GM18873 (cell line): ENCODE measurements around the gene PAX2.

Experiments used
- ATAC-seq: cut with Tn5 transposase; IDR thresholded peaks from one replicate; pipeline ENCODE4 v1.9.1; 2021; ENCODE audit warnings: mild to moderate bottlenecking, moderate library complexity, moderate number of reproducible peaks; ENCODE audit not compliant: unreplicated experiment, low FRiP score

PAX2 gene

DNA sequence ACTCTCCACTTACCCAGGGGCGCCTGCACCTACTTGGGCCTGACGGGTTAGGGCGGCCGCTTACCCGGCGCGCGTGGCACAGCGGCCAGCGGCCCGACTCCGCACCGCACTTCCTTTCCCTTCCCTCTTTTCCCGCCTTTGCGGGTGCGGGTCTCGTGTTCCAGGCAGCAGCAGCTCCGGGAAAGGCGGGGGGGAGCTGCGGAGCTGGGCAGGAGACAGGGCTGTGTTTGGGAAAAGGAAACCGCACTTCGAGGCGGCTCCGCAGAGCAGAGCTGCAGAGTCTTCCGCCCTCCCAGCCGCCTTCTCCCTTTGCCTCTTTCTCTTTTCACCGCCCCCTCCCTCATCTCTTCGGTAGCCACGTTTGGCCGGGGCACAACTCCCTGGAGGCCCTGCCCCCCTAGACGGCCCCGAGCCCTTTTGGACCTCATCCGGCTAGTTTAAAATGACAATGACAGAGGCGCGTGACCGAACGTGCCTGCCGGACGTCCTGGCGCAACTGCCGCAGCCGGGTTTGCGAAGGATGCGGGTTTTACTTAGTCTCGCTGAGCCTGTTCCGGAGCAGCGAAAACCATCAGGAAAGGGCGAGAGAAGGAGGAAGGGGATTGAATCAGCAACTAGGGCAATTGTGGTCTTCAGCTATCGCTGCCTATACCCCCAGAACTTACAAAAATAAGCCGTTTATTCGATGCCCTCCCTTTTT lies 7.9 kb upstream of the PAX2 start:
- no peak for ATAC-seq

DNA sequence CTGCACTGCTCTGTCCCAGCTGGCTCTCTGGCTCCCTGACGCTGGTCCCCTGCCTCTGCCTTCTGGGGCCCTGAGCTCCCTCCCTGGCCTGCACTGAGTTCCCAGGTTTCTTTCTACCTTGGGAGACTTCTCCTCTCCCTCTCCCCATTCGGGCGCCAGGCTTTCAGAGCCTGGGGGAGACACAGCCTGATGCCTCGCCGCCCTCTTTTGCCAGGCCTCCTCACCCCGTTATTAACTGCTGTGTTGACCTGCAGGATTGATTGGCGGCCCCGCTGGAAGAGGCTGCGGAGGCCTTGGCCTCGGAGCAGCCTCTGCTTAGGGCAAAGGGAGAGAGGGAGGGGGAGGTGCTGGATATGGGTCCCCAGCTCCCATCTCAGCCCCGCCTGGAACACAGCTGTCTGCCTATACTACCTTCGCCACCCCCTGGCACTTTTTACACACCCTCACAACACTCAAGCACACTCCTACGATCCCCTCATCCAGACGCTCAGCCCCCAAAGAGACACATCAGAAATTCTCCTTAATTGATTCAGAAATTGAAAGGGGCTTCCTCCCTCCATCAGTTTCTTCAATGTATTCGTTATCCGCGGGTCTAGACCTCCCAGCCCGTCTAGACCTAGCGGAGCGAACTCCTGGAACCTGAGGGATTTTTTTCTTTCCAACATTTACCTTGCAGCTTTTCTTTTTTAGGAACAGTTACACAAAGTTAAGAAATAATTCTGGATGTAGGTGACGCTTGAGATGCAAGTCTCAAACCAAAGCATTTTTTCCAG lies 7.1 kb upstream of the PAX2 start:
- no peak for ATAC-seq

DNA sequence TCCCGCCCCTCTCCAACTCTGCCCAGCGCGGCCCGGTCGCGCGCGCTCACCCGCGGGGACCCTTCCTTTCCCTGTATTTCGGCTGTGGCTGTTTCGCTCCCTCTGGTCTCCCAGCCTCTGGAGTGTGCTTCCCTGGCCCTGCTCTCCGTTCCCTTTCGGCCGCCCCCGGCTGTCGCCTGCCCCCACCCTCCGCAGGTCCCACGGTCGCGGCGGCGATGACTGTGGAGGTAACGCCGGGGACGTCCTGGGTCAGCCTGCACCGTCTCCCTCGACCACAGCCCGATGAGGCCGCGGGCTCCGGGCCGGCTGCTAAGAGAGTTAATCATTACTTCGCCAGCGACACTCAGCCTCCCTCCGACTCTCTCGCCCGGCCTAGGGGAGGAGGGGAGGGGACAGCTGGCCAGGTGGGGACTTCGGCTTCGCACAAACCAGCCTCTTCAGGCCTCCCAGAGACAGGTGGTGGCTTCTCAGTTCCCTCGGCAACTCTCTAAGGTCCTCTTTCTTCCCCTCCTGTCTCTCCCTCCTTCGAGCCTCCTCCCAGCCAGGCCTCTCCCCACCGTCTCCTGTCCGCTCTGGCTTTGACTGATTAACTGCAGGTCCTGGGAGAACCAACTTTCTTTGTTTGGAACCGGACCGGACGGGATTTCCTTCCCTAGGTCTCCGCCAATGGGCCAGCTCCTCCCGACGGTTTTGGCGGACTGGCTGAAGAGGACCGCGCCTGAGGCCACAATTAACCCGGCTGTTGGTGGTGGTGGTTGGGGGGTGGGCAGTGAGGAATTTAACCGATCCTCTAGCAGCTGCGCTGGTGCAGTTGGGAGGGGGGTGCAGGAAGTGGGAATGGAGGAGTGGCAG lies 5.6 kb upstream of the PAX2 start:
- ATAC-seq, result no peak

DNA sequence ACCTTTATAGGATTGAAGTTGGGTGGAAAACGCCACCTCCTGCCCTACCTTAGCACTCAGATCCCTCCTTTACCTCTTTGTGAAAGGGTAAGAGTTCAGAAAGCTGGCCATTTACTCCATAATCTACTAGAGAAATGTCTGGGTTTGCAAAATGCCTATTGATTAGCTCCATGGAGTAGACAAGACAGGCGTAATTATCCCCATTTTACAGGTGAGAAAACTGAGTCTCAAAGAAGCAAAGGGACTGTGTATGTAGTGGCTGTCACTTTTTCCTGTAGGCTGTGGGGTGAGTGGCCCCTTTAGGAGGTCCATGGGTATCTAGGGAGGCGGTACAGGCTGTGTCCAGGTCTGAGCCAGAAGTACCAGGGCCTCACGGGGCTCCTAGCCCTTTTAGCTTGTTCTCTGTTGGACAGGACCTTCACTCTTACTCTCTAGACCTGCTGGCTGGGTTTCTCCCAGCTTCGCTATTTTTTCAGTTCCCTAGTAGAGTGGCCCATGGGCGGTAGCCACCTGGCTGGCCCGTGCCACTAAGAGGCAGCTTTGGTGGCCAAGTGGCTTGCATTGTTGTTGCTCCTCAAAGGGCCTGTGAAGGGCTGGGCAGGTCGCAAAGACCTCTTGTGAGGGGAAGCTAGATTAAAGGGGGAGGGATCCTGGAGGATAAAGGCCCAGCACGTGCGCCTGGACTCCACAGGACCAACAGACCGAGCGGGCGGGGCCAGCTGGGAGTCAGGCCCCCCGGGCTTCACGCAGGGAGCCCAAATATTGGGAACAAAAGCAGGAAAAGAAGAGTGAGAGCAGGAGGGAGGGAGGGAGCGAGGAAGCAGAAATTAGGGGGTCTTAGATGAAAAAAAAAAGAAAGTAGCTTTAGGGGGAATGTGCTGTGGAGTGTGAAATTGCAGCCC lies 4.7 kb upstream of the PAX2 start:
- ATAC-seq, result no peak

DNA sequence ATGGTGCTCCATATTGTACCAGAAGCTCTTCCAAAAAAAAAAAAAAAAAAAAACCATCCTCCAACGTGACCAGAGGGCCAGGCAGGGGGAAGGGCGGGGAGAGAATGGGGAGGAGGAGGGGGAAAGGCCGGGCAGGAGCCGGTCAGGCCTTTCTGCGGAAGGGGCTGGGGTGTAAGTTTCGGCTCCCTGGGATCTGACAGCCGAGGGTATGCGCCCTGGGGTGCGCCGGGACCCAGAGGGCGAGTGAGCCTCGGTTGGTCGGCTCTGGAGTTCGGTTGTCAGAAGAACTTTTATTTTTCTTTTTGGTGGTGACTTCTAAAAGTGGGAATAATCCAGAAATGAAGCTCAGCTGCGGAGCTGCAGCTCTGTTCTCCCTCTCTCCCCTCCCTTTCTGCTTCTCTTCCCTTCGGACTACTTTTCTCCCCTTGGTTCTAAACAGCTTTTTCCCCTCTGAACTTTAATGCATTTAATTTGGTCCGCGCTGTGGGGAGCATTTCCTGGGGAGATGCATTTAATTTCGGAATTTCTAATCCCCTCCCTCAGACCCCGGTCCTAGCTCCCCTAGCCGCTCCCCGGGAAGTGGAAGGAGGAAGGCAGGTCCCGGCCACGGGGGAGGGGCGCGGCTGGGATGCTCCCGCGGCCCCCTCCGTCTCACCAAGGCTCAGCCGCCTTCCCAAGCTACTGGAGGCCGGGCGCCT lies 3.9 kb upstream of the PAX2 start:
- no peak for ATAC-seq

DNA sequence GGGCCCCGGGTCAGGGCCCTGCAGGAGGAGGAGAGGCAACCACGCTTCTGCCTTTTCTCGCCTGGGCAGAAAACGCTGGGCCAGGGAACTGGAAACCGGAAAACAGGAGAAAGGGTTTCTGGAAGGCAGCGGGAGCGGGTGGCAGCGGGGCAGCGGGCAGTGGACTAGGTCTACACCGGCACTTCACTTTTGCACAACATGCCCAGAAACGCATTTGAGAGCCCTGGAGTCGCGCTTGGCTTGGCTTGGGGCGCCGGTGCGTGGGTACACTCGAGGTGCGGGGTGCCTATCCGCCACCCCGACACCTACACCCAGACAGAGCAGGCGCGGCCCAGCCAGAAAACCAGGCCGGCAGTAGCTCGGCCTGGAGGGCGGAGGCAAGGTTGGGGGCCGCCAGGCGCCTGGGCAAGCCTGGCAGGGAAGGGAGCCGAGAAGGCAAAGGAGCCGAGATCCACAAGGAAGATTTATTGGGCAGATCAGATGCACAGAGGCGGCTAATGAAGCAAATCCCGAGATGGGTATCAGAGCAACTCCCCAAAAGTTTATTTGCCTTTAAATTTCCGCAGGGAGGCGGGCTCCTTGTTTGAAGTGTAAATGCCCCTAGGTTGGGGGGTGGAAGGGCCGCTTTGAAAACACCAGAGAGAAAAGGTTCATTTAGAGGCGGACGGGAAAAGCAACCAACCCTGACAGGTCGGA lies 3.2 kb upstream of the PAX2 start:
- no peak for ATAC-seq

DNA sequence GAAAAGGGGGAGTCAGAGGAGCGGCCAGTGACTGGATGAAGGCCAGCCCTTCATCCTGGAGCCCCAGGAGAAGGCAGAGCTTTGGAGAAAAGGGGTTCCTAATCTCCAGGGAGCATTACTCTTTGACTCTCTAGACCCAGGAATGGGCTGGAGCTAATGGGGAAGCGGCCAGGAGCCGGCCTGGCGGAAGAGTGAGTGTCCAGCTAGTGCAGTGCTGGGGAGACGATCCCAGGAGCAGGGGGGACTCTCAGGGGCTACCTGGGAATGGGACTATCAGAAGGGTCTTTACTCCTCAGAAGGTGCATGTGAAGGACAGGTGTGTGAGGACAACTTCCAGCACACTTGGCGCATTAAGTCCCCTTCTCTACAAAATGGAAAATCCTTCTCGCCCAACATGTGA lies 2.4 kb upstream of the PAX2 start:
- ATAC-seq, result no peak

DNA sequence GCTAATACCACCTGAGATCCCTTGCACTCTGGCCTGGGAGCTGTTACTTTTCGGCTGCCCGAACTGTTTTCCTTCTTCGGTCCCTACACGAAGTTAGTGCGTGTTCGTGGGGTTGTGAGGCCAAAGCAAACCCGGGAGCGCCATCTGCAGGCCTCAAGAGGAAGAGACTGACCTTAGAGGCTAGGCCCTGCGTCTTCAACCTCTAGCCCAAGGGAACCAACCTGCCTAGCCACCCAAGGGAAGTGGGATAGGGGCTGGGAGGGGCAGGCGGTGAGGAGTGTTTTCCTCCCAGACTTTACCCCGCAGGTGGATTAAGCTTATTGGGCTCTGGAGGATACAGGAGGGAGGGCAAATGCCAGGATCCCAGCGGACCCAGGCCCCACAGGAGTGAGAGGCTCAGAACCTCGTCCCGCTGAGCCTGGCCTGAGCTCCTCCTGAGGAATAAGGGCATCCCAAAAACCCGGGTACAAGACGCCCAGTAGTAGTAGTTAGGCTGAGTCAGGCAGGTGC lies 1.7 kb upstream of the PAX2 start:
- no peak for ATAC-seq

DNA sequence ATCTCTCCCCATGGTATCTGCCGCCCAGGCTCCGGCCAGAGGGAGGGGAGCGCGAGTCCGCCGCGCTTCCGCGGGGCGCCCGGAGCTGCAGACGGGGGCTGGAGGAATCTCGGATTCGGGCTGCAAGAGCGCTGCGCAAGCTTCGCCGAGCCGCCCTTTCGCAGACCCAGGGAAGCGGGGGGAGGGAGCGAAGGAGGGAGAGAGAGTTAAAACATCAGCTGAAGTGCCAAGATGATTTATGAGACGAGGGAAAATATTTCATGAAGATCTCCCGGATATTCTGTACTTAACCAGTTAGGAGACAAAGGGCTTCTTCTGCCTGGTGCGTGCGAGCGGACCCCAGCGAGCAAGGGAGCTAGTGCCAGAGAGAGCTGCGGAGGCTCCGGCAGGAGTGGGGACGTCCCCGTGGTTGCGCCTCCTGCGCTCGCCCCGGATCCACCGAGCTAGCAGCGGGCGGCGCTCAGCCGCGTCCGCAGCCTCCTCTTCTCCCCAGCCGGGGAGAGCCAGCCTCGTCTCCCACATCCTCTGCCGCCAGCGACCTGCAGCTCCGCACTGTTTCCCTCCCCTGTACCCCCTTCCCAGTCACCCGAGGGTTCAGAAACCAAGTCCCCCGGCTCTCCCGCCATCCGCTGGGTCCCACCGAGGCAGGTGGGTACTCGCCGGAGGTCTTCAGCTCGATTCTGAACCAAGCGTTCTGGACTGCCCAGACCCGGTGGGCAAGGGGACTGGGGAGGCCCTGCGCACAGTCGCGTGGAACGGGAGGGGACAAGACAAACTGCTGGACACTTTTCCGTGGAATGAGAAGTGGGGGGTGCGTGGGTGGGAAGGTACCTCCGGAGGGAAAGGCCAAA lies 1.0 kb upstream of the PAX2 start:
- ATAC-seq, result no peak

DNA sequence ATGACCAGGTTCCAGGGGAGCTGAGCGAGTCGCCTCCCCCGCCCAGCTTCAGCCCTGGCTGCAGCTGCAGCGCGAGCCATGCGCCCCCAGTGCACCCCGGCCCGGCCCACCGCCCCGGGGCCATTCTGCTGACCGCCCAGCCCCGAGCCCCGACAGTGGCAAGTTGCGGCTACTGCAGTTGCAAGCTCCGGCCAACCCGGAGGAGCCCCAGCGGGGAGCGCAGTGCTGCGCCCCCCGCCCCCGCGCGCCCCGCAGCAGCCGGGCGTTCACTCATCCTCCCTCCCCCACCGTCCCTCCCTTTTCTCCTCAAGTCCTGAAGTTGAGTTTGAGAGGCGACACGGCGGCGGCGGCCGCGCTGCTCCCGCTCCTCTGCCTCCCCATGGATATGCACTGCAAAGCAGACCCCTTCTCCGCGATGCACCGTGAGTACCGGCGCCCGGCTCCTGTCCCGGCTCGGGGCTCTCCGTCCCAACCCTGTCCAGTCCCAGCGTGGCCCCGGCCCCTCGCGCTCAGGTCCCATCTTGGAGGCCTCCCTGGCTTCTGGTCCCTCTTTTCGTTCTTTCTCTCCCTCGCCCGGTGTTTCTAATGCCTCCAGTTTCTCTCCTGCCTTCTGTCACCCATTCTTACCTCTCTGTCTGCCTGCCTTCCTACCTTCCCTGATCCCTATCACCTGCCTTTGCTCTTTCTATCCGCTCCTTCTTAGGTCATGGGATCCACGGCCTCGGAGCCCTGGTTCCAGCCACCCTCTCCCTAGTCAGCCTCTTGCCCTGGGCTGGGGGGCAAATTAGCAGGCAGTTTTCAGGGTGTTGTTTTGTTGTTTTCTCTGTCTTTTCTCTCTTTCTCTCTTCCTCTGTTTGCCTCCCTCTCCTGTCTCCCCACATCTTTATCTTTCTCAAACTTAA lies 751 bp downstream of the PAX2 start:
- ATAC-seq, result no peak

DNA sequence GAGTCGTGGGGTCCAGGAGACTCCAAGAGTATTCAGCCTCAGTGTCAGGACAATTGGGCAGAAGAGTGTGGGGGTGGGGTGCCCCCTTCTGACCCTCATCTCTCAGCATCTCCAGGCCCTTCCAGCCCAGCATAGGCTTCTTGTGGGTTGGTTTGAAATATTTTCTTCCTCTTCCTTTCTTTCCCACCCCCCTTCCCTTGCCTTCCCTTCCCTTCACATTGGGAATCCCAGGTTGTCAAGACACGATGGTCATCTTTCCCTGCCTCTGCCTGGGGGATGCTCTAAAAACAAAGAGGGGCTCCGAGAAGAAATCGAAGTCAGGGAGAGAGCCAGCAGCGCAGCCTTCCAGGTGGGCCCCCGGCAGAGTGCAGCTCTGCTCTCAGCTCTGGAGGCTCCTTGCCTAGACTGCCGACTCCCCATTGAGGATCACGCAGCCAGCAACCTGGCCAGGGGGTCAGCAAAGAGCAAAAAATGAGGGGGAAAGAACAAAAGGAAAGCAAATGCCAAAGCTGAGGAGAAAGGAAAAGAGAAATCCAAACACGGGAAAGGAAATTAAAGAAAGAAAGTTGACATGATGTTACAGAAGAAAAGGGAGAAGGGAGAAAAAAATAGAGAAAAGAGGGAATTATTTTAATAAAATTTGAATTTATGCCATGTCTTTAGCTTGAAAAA lies 1.5 kb downstream of the PAX2 start:
- no peak for ATAC-seq

DNA sequence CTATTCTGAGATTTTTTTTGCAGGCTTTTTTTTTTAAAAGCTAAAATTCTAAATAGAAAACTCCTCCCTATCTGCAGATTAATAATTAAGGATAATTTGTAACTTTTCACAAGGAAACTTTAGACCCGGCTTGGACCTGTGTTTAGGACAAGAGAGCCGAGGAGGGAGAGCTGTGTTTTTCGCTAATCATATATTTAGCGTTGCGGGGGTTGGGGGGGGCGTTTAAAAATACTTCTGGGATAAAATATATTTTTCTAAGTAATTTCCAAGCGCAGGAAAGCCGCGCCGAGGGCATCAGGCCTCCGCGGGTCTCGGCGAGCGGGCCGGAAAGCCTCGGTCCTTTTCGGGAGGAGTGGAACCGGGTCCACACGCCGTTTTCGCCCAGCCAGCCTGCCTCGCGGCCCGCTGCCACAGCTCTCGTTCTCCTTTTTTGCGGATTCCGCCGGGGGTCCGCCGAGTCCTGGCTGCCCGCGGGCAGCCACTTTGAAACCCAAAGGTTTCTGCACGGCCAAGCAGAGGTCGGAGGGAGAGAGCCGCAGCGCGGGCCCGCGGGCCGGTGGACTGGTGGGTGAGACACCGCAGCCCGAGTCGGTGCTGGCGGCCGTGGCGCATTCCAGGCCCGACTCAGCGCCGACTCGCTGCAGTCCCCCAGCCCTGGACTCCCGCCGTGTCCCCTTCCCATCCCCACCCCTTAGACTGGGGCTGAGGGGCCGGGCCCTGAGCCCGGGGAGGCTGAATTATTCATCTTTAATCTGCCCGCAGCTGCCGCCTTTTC lies 2.3 kb downstream of the PAX2 start:
- ATAC-seq, result no peak

DNA sequence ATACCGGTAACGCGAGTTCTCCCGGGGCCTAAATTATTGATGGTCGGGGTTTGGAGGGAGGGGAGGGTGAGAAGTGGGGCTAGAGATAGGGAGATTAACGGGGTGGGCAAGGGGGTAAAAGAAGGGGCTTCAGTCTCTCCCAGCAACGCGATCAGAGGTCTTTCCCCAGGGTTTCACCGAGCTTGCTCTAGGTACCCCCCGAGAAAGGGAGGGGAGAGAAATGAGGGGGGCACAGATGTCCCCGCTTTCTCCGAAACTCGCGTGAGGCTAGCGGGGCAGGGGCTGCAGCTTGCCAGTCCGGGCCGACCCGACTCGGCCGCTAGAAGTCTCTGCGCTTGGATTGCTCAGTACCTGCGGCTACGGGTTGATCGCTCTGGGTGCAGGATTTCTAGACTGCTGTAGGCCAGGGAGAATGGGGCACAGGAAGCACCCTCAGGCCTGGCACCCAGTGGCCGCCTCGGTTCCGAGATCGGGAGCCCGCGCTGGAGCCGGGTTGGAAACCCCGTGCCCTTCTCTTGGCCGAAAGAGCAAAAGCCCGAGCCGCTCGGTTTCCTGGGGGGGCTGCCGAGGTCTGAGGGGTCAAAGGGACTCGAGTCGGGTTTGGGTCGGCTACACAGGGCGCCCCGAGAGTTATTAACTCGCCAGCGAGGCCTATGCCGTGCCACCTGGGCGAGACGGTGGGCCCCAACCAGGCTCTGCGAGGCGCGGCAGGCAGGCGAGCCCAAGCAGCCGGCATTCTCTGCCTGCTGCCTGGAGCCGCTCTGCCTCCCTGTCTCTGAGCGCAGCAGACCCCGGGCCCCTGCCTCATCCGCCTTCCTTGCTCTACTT lies 3.1 kb downstream of the PAX2 start:
- no peak for ATAC-seq

DNA sequence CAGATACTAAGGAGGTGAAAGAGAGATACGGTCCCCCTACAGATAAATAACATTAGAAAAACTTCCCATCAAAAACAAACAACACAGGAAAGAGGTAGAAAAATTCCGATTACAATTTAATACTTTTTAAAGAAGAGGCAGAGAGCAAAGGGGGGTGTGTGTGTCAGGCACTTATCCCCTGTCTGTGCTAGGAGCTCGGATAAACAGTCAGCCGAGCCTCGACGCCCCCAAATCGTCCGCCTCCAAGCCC lies 3.6 kb downstream of the PAX2 start:
- ATAC-seq, result no peak
